ENCODE measurements around the gene PNMA8A.

- TF ChIP-seq CTCF (IDR thresholded peaks at IDR 0.05; ENCODE audit: low read length) (no peak), EZH2phosphoT487 (IDR thresholded peaks at IDR 0.05; ENCODE audit: low read length) (no peak)
Measured at GRCh38 chr19:46460981-46461380, 10.4 kb downstream of the PNMA8A start.

Measured in MM.1S (cell line).